Measurements from ENCODE around the gene MICU1. TPM values are rescaled to one million over a fixed set of nuclear protein-coding genes. Genes with fewer than 3 reads are reported as not detected.

The MICU1 gene
- total RNA-seq, 1 experiment from 2014 or later, result 36.0 TPM

DNA sequence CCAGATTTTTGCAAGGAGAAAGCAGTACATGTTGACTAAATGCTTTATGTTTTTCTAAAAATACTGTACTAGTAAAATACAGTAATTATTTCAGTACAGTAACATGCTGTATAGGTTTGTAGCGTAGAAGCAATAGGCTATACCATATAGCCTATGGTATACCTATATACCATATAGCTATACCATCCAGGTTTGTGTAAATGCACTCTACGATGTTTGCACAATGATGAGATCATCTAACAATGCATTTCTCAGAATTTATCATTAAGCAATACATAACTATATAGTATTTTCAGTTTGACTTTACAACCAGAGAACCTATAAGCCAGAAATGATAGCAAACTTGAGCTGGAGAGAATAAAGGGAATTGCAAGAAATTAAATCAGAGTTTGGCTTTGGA, 161.4 kb downstream of the MICU1 start:
- CTCF ChIA-PET, result no interaction called here
- POLR2A ChIA-PET, result no interaction called here
- TF ChIP-seq MXD4 (CRISPR knock-in tag; IDR thresholded peaks at IDR 0.05; ENCODE audit: borderline replicate concordance) (no peak), ARID4B (CRISPR knock-in tag; IDR thresholded peaks at IDR 0.05; ENCODE audit: borderline replicate concordance) (no peak), AFF4 (CRISPR knock-in tag; IDR thresholded peaks at IDR 0.05; ENCODE audit: borderline replicate concordance) (no peak), NR2C2 (CRISPR knock-in tag; IDR thresholded peaks at IDR 0.05) (no peak), SOX15 (CRISPR knock-in tag; IDR thresholded peaks at IDR 0.05) (no peak), CDX4 (CRISPR knock-in tag; IDR thresholded peaks at IDR 0.05; ENCODE audit: borderline replicate concordance) (no peak), GTF2I (CRISPR knock-in tag; conservative IDR thresholded peaks at IDR 0.05) (no peak), FOXP4 (CRISPR knock-in tag; IDR thresholded peaks at IDR 0.05) (no peak), CTCF (IDR thresholded peaks at IDR 0.05) (no peak), ELF4 (CRISPR knock-in tag; IDR thresholded peaks at IDR 0.05; ENCODE audit: low read depth) (no peak)
- TF ChIP-seq, protein P1, sequence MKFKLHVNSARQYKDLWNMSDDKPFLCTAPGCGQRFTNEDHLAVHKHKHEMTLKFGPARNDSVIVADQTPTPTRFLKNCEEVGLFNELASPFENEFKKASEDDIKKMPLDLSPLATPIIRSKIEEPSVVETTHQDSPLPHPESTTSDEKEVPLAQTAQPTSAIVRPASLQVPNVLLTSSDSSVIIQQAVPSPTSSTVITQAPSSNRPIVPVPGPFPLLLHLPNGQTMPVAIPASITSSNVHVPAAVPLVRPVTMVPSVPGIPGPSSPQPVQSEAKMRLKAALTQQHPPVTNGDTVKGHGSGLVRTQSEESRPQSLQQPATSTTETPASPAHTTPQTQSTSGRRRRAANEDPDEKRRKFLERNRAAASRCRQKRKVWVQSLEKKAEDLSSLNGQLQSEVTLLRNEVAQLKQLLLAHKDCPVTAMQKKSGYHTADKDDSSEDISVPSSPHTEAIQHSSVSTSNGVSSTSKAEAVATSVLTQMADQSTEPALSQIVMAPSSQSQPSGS (CRISPR knock-in tag; IDR thresholded peaks at IDR 0.05; ENCODE audit: borderline replicate concordance, low read depth), result no peak
- TF ChIP-seq, protein P2, sequence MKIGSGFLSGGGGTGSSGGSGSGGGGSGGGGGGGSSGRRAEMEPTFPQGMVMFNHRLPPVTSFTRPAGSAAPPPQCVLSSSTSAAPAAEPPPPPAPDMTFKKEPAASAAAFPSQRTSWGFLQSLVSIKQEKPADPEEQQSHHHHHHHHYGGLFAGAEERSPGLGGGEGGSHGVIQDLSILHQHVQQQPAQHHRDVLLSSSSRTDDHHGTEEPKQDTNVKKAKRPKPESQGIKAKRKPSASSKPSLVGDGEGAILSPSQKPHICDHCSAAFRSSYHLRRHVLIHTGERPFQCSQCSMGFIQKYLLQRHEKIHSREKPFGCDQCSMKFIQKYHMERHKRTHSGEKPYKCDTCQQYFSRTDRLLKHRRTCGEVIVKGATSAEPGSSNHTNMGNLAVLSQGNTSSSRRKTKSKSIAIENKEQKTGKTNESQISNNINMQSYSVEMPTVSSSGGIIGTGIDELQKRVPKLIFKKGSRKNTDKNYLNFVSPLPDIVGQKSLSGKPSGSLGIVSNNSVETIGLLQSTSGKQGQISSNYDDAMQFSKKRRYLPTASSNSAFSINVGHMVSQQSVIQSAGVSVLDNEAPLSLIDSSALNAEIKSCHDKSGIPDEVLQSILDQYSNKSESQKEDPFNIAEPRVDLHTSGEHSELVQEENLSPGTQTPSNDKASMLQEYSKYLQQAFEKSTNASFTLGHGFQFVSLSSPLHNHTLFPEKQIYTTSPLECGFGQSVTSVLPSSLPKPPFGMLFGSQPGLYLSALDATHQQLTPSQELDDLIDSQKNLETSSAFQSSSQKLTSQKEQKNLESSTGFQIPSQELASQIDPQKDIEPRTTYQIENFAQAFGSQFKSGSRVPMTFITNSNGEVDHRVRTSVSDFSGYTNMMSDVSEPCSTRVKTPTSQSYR (CRISPR knock-in tag; IDR thresholded peaks at IDR 0.05), result no peak
- TF ChIP-seq, protein P3, sequence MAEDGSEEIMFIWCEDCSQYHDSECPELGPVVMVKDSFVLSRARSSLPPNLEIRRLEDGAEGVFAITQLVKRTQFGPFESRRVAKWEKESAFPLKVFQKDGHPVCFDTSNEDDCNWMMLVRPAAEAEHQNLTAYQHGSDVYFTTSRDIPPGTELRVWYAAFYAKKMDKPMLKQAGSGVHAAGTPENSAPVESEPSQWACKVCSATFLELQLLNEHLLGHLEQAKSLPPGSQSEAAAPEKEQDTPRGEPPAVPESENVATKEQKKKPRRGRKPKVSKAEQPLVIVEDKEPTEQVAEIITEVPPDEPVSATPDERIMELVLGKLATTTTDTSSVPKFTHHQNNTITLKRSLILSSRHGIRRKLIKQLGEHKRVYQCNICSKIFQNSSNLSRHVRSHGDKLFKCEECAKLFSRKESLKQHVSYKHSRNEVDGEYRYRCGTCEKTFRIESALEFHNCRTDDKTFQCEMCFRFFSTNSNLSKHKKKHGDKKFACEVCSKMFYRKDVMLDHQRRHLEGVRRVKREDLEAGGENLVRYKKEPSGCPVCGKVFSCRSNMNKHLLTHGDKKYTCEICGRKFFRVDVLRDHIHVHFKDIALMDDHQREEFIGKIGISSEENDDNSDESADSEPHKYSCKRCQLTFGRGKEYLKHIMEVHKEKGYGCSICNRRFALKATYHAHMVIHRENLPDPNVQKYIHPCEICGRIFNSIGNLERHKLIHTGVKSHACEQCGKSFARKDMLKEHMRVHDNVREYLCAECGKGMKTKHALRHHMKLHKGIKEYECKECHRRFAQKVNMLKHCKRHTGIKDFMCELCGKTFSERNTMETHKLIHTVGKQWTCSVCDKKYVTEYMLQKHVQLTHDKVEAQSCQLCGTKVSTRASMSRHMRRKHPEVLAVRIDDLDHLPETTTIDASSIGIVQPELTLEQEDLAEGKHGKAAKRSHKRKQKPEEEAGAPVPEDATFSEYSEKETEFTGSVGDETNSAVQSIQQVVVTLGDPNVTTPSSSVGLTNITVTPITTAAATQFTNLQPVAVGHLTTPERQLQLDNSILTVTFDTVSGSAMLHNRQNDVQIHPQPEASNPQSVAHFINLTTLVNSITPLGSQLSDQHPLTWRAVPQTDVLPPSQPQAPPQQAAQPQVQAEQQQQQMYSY (CRISPR knock-in tag; IDR thresholded peaks at IDR 0.05), result no peak
- H3K27me3 Mint-ChIP-seq (ENCODE audit: low read depth), result no peaks in the 10 kb centered on the region
- no peak overlapping the region for H3K4me3 Mint-ChIP-seq
- no peak overlapping the region for H3K27ac Mint-ChIP-seq
- no peaks in the 10 kb centered on the region for H3K9me3 Mint-ChIP-seq
- no peaks in the 10 kb centered on the region for H3K4me1 Mint-ChIP-seq
- no peaks in the 10 kb centered on the region for H3K36me3 Mint-ChIP-seq
- DNase-seq (ENCODE audit: low spot score) (no peak), ATAC-seq (no peak)
